Activated CD8-positive, alpha-beta memory T cell treated with anti-CD3 and anti-CD28 coated beads, Interleukin-2, amount 50 U/mL, for 1 hour (primary cell): ENCODE data around the gene PROX1.

ENCODE experiments used
- DNase-seq: peaks from one replicate; pipeline ENCODE4 v3.0.0-alpha.2; 2020; ENCODE audit errors: extremely low read depth

Gene PROX1

GRCh38 chr1:213979751-213980586, 7.8 kb upstream of the PROX1 start:
- DNase-seq: no peak

- no peak for DNase-seq
Observed at GRCh38 chr1:213980906-213981305, 6.9 kb upstream of the PROX1 start.

- no peak for DNase-seq
Observed at GRCh38 chr1:213982289-213982671, 5.5 kb upstream of the PROX1 start.

GRCh38 chr1:213982672-213983492, 4.9 kb upstream of the PROX1 start:
- no peak for DNase-seq

- DNase-seq: no peak
Observed at GRCh38 chr1:213983493-213984386, 4.0 kb upstream of the PROX1 start.

- DNase-seq: no peak
Observed at GRCh38 chr1:213984387-213985208, 3.2 kb upstream of the PROX1 start.

- no peak for DNase-seq
Observed at GRCh38 chr1:213985209-213986019, 2.4 kb upstream of the PROX1 start.

- DNase-seq: no peak
Observed at GRCh38 chr1:213986020-213986924, 1.5 kb upstream of the PROX1 start.

GRCh38 chr1:213986925-213987250, 885 bp upstream of the PROX1 start:
- no peak for DNase-seq

- no peak for DNase-seq
Observed at GRCh38 chr1:213987422-213987926, 299 bp upstream of the PROX1 start.

- DNase-seq: no peak
Observed at GRCh38 chr1:213988507-213989001, 781 bp downstream of the PROX1 start.

- no peak for DNase-seq
Observed at GRCh38 chr1:213989002-213989855, 1.5 kb downstream of the PROX1 start.

- DNase-seq: no peak
Observed at GRCh38 chr1:213993929-213994328, 6.2 kb downstream of the PROX1 start.

- DNase-seq: no peak
Observed at GRCh38 chr1:213994888-213995287, 7.1 kb downstream of the PROX1 start.

- no peak for DNase-seq
Observed at GRCh38 chr1:213995603-213996002, 7.8 kb downstream of the PROX1 start.

GRCh38 chr1:213996320-213997037, 8.7 kb downstream of the PROX1 start:
- no peak for DNase-seq

GRCh38 chr1:213997038-213997771, 9.4 kb downstream of the PROX1 start:
- DNase-seq: no peak
